Measurements from ENCODE around the gene AGPS.
"Not testable (repeated sequence)": the region's sequence is repeated elsewhere in the genome, so short reads cannot be mapped to it uniquely, and the experiment has no call there.

The AGPS gene

GRCh38 chr2:177547772-177548171 lies 155.2 kb downstream of the AGPS start:
- in situ Hi-C loops (cut with MboI; ENCODE audit: low sequenced_read_pairs) = no loop called here

- in situ Hi-C loops (cut with MboI; ENCODE audit: low sequenced_read_pairs) = no loop called here
These were observed 156.1 kb downstream of the AGPS start for GRCh38 chr2:177548636-177549035.

GRCh38 chr2:177549171-177549570 lies 156.6 kb downstream of the AGPS start:
- in situ Hi-C loops (cut with MboI; ENCODE audit: low sequenced_read_pairs) = no loop called here

GRCh38 chr2:177550264-177551200 lies 158.0 kb downstream of the AGPS start:
- in situ Hi-C loops (cut with MboI; ENCODE audit: low sequenced_read_pairs) = no loop called here

- in situ Hi-C loops (cut with MboI; ENCODE audit: low sequenced_read_pairs) = not testable (repeated sequence)
These were observed 158.8 kb downstream of the AGPS start for GRCh38 chr2:177551360-177551759.

GRCh38 chr2:177551989-177552421 lies 159.4 kb downstream of the AGPS start:
- in situ Hi-C loops (cut with MboI; ENCODE audit: low sequenced_read_pairs) = no loop called here

GRCh38 chr2:177552422-177553175 lies 160.0 kb downstream of the AGPS start:
- in situ Hi-C loops (cut with MboI; ENCODE audit: low sequenced_read_pairs) = no loop called here

- in situ Hi-C loops (cut with MboI; ENCODE audit: low sequenced_read_pairs) = no loop called here
These were observed 160.8 kb downstream of the AGPS start for GRCh38 chr2:177553176-177553884.

- in situ Hi-C loops (cut with MboI; ENCODE audit: low sequenced_read_pairs) = no loop called here
These were observed 161.8 kb downstream of the AGPS start for GRCh38 chr2:177554365-177554764.

GRCh38 chr2:177556153-177556552 lies 163.6 kb downstream of the AGPS start:
- in situ Hi-C loops (cut with MboI; ENCODE audit: low sequenced_read_pairs) = no loop called here

GRCh38 chr2:177557794-177558193 lies 165.2 kb downstream of the AGPS start:
- in situ Hi-C loops (cut with MboI; ENCODE audit: low sequenced_read_pairs) = no loop called here

GRCh38 chr2:177559638-177560037 lies 167.1 kb downstream of the AGPS start:
- in situ Hi-C loops (cut with MboI; ENCODE audit: low sequenced_read_pairs) = no loop called here

- in situ Hi-C loops (cut with MboI; ENCODE audit: low sequenced_read_pairs) = no loop called here
These were observed 175.8 kb downstream of the AGPS start for GRCh38 chr2:177568390-177568789.

GRCh38 chr2:177568893-177569292 lies 176.3 kb downstream of the AGPS start:
- in situ Hi-C loops (cut with MboI; ENCODE audit: low sequenced_read_pairs) = no loop called here

GRCh38 chr2:177572236-177572671 lies 179.7 kb downstream of the AGPS start:
- in situ Hi-C loops (cut with MboI; ENCODE audit: low sequenced_read_pairs) = no loop called here

GRCh38 chr2:177573120-177573519 lies 180.5 kb downstream of the AGPS start:
- in situ Hi-C loops (cut with MboI; ENCODE audit: low sequenced_read_pairs) = no loop called here

GRCh38 chr2:177574356-177574755 lies 181.8 kb downstream of the AGPS start:
- in situ Hi-C loops (cut with MboI; ENCODE audit: low sequenced_read_pairs) = no loop called here

- in situ Hi-C loops (cut with MboI; ENCODE audit: low sequenced_read_pairs) = no loop called here
These were observed 182.8 kb downstream of the AGPS start for GRCh38 chr2:177575358-177575757.

GRCh38 chr2:177577075-177577474 lies 184.5 kb downstream of the AGPS start:
- in situ Hi-C loops (cut with MboI; ENCODE audit: low sequenced_read_pairs) = no loop called here

GRCh38 chr2:177578454-177578853 lies 185.9 kb downstream of the AGPS start:
- in situ Hi-C loops (cut with MboI; ENCODE audit: low sequenced_read_pairs) = no loop called here

GRCh38 chr2:177579486-177580036 lies 187.0 kb downstream of the AGPS start:
- in situ Hi-C loops (cut with MboI; ENCODE audit: low sequenced_read_pairs) = no loop called here

Measured in HL-60/S4 treated with phorbol 12-myristate 13-acetate at 8.2 ng/mL for 4 days and 3 days (cell line).